Measurements from ENCODE around the gene KIF1A.

Gene KIF1A

DNA sequence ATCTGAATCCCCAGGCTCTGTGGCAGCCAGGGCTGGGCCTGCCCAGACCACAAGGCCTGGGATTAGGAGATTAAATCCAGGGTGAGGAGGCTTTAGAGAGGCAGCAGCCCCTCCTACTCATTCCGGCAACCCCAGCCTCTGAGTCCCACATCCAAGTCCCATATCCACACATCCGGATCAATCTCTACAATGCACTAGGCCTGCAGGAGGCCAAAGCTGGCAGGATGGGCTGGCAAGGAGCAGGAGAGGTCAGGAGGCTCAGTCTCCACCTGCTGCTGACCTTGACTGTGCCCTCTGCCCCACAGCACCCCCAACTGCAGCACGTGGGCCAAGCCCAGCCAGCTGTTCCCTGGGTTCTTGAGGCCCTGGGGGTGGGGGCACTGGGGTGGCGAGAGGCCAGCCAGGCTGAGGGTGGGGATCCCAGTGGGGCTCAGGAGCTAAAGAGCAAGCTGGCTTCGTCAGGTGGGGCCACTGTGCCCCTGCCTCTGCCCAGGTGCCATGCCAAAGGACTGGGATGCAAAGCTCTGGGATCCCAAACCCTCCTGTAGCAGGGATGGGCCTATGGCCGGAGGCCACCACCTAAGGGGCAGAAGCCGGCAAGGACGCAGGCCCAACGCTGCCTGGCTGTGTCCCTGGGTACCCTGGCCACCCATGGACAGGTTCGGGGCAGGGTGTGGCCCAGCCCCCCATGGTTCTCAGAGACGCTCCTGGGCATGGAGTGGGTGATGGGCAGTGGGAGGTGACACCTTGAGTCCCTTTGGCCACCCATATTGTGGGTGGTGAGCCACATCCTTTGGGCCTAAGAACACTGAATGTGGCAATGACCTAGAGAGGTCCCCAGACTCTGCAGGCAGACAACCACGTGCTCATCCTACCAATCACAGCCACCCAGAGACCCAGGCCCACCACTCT, 3.2 kb downstream of the KIF1A start:
- no peak overlapping the region for H3K4me3 ChIP-seq (ENCODE audit: low read length)
- no peak for DNase-seq (ENCODE audit: low read depth)
- TF ChIP-seq, protein P1, sequence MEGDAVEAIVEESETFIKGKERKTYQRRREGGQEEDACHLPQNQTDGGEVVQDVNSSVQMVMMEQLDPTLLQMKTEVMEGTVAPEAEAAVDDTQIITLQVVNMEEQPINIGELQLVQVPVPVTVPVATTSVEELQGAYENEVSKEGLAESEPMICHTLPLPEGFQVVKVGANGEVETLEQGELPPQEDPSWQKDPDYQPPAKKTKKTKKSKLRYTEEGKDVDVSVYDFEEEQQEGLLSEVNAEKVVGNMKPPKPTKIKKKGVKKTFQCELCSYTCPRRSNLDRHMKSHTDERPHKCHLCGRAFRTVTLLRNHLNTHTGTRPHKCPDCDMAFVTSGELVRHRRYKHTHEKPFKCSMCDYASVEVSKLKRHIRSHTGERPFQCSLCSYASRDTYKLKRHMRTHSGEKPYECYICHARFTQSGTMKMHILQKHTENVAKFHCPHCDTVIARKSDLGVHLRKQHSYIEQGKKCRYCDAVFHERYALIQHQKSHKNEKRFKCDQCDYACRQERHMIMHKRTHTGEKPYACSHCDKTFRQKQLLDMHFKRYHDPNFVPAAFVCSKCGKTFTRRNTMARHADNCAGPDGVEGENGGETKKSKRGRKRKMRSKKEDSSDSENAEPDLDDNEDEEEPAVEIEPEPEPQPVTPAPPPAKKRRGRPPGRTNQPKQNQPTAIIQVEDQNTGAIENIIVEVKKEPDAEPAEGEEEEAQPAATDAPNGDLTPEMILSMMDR (conservative IDR thresholded peaks at IDR 0.05; ENCODE audit: low read depth, low read length): no peak

DNA sequence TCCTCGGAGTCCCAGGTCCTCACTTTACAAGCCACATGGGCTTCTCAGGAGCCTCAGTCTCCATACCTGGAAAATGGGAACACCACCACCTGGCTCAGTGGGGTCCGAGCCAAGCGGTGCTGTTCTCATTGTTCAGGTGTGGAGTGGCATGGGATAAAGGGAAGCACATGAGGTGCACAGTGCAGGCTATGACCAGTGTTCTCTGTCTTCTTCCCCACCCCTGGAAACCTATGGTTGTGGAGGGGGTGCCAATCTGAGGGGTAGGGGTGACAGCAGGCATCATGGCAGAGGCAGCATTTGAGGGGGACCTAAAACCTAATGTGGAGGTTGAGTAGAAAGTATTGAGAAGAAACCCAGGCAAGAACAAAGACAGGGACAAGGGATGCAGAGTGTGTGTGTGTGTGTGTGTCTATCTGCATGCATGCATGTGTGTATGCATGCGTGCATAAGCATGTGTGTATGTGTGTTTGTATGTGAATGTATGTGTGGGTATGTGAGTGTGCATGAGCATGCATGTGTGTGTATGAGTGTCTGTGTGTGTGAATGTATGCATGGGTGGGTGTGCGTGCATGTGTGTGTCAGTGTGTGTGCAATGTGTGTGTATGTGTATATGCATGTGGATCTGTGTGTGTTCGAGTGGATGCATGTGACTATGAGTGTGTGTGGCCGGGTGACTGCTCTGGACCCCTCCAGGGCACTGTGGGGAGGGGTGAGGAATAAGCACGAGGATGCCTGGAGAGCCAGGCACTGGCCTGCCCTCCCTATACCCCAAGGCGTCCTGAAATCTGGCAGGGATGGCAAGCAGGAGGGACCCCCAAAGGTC, 4.0 kb downstream of the KIF1A start:
- no peak overlapping the region for H3K4me3 ChIP-seq (ENCODE audit: low read length)
- DNase-seq (ENCODE audit: low read depth): no peak
- TF ChIP-seq, protein P1 (conservative IDR thresholded peaks at IDR 0.05; ENCODE audit: low read depth, low read length): no peak

DNA sequence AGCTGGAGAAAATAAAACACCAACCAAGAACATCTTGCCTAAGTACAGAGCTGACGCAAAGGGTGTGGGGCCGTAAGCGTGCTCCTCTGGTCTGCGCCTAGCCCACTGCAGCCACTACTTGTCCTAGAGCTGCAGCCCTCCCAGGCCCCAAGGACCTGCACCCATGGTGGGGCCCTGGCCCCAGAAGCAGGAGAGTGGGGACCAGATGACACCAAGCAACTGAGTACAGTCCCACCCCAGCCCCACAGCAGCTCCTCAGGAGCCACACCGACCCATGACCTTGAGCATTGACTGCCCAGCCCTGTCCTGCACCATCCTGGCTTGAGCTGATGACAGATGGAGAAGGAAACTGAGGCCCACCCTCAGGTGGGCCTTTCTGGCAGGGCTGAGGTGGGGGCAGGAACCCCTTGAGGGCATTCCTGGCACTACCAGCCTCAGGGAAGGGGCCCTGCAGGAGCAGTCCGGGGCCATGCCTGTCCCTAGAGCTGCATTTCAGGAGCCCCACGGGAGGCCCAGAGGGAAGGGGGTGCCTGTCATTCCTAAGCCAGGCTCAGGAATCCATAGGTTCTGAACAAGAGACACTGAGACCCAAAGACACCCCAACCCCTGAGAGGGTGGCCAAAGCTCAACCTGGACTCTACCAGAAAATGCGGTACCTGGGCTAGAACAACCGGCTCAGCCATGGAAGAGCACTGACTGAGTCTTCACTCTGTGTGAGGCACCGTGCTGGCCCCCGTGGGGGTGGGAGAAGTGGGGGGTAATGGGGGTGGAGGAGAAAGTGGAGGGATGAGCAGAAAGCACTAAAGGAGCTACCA, 4.9 kb downstream of the KIF1A start:
- H3K4me3 ChIP-seq (ENCODE audit: low read length): no peak overlapping the region
- TF ChIP-seq, protein P1 (conservative IDR thresholded peaks at IDR 0.05; ENCODE audit: low read depth, low read length): no peak
- DNase-seq (ENCODE audit: low read depth): no peak

DNA sequence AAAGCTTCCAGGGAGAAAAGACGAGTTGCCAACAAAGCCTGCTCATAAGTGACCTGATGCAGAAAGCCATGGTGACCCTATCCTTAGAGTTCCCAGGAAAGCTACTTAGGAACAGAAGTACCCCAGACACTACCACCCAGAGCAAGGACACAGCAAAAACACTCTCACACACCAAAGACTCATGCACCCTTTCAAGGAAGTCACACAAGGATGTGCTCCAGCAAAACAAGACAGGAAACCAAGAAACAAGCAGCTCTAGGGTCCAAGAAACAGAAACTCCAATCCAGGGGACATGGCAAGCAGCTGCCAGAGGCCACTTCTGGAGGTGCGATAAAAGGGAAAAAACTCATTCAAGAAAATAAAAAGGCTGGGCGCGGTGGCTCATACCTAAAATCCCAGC, 5.7 kb downstream of the KIF1A start:
- no peak for DNase-seq (ENCODE audit: low read depth)
- H3K4me3 ChIP-seq (ENCODE audit: low read length): no peak overlapping the region
- TF ChIP-seq, protein P1 (conservative IDR thresholded peaks at IDR 0.05; ENCODE audit: low read depth, low read length): no peak

DNA sequence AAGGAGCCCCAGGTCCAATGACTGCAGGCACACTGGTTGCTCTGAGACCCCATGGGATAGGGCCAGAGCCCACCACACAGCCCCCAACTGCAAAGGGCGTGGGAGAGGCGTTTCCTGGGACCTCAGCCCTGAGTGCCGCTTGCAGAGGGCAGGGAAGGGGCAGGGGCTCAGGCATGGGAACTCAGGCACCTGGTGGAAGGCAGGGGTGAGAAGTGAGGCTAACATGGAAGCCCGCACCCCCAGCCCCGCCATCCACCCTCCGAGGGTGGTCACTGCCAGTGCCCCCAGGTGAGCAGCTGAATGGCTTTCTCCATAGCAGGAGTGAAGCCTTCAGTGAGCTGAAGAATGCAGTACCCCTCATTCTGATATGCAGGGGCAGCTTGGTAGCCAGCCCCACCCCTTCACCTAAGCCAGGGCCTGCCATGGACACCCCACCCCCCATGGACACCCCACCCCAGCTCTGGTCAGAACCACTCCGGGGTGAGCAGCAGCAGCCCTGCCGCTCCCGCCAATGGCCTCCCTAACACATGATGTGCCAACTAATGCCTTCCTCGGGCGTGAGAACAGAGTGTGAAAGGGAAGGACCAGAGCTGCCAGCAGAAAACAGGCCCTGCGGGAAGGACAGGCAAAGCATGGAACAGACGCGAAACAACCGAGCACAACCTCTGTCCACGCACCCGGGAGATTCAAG, 6.6 kb downstream of the KIF1A start:
- DNase-seq (ENCODE audit: low read depth): no peak
- TF ChIP-seq, protein P1 (conservative IDR thresholded peaks at IDR 0.05; ENCODE audit: low read depth, low read length): no peak

DNA sequence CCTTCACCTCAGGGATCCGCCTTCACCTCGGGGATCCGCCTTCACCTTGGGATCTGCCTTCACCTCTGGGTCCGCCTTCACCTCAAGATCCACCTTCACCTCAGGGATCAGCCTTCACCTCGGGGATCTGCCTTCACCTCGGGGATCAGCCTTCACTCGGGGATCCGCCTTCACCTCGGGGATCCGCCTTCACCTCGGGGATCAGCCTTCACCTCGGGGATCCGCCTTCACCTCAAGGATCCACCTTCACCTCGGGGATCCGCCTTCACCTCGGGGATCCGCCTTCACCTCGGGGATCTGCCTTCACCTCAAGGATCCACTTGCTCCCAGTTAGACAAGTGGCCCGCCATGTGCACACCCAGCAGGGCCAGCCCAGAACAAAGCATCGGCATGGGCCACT, 7.3 kb downstream of the KIF1A start:
- TF ChIP-seq, protein P1 (conservative IDR thresholded peaks at IDR 0.05; ENCODE audit: low read depth, low read length): no peak
- H3K4me3 ChIP-seq (ENCODE audit: low read length): no peak overlapping the region
- no peak for DNase-seq (ENCODE audit: low read depth)

More for the DNA sequence above, 6.6 kb downstream of the KIF1A start:
- H3K4me3 ChIP-seq (ENCODE audit: low read length): no peak overlapping the region
